Stimulated activated CD8-positive, alpha-beta memory T cell treated with anti-CD3 and anti-CD28 coated beads, Interleukin-12 subunit alpha, Interleukin-12 subunit beta, amount 100 ng/mL, for 4 hours (primary cell): Measurements from ENCODE around the gene WASF3.
"Not testable (repeated sequence)": the region's sequence is repeated elsewhere in the genome, so short reads cannot be mapped to it uniquely, and the experiment has no call there.

ENCODE experiments used
- DNase-seq: peaks from one replicate; pipeline ENCODE4 v3.0.0-alpha.2; 2020; ENCODE audit warnings: low read depth

WASF3 gene

GRCh38 chr13:26629260-26629825, 71.9 kb downstream of the WASF3 start:
- no peak for DNase-seq

DNA sequence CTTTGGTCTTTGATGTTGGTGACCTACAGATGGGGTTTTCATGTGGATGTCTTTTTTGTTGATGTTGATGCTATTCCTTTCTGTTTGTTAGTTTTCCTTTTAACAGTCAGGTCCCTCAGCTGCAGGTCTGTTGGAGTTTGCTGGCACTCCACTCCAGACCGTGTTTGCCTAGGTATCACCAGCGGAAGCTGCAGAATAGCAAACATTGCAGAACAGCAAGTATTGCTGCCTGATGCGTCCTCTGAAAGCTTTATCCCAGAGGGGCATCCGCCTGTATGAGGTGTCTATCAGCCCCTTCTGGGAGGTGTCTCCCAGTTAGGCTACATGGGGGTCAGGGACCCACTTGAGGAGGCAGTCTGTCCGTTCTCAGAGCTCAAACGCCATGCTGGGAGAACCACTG, 78.2 kb downstream of the WASF3 start:
- not testable (repeated sequence) for DNase-seq

DNA sequence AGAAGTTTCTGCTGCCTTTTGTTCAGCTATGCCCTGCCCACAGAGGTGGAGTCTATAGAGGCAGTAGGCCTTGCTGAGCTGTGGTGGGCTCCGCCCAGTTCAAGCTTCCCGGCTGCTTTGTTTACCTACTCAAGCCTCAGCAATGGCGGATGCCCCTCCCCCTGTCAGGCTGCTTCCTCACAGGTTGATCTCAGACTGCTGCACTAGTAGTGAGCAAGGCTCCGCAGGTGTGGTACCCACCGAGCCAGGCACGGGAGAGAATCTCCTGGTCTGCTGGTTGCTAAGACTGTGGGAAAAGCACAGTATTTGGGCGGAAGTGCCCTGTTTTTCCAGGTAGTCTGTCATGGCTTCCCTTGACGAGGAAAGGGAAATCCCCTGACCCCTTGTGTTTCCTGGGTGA, 78.6 kb downstream of the WASF3 start:
- DNase-seq = not testable (repeated sequence)

DNA sequence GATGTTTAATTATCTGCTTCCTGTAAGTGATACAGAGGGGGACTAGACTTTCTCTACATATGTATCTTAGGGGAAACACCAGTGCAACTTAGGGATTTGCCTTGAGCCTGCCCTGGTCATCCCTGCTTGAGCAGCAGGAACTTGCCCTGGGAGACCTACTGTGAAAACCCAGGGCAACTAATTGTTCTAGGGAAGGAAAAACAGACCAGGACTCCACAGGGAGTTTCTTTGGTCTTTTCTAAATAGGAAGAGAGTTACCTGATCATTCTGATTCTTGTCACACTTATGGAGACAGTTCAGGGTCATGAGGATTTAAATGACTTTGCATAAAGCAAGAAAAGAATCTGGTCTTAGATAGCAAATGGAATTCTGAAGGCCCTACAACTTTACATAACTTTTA, 89.1 kb downstream of the WASF3 start:
- no peak for DNase-seq

DNA sequence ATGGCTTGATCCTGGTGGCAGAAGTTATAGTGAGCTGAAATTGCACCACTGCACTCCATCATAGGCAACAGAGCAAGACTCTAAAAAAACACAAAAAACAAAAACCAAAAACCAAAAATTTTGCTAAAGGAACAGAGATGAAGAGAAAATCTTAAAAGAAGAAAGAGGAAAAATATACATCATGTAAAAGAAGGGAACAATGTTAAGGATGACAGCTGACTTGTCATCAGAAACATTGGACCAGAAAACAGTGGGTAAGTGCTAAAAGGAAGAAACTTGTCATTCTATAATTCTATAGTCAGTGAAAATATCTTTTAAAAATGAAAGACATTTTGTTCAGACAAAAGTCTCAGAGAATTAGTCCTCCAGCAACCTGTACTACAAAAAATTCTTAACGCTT, 93.8 kb downstream of the WASF3 start:
- DNase-seq = no peak

GRCh38 chr13:26653310-26653709, 95.8 kb downstream of the WASF3 start:
- DNase-seq = no peak

DNA sequence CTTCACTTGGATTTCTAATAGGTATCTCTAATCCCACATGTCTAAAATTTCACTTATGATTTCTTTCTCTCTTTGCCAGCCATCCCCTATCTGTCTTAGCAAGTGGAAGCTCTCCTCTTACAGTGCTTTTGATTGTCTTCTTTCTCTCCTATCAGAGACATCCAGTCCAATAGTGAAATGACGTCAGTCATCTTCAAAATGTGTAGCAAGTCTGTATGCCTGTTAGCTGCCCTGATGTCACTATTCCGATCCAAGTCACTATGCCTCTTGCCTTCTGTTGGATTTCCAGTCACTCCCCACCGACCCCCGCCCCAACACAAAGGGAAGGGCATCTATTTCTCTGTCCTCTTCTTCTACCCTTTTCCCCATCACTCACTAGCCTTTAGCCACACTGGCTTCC, 96.4 kb downstream of the WASF3 start:
- no peak for DNase-seq

DNA sequence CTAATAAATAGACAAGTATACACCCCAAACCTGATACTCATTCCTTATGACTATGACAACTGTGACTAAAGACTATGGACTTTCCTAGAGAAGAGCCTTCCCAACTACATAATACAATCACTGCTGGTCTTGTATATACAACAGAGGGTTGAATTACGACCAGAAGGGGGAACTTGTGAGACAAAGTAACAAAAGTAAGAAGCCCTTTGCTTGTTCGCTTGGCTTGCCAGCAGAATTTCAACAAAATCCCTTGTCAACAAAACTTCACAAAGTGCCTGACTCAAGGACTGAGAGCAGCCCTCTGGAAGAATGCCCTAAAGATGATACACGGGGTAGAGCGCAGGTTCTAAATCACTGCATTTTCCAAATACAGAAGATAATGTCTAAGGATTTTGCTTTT, 99.4 kb downstream of the WASF3 start:
- DNase-seq = no peak

DNA sequence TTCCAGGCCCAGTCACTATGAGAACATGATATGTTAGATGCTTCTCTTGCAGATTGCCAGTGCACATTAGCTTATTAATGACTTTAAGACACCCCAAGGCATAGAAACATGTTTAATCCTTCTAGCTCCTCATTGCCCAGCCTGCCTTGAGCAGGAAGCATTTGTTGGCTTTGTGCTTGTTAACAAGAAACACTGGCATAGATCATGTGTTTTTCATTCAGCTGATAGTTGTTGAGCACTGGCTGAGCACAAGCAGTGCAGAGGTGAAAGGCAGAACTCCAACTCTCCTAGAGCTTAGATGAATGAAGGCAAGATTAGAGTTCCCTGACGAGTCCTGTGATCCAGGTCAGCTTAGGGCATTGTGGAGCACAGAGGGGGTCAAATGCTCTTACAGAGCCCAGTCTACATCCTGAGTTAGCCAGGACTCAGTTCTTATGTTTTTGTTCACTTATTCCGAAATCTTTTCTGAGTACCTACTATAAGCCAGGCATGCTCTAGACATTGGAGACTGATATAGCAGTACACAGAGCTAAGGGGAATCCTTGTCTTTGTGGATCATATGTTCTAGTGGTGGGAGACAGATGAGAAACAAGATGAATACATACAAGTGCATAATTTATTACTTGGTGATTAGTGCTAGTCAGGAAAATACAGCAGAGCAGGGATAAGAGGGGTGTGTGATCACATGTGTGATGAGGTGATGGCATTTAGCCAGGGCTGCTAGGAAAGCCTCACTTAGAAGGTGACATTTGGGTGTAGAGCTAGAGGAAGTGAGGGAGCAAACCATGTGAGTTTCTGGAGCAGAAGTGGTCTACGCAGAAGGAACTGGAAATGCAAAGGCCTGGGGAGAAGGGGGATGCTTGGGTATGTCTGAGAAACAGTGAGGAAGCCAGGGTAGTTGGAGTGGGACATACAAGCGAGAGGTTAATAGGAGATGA, 101.2 kb downstream of the WASF3 start:
- DNase-seq = no peak

DNA sequence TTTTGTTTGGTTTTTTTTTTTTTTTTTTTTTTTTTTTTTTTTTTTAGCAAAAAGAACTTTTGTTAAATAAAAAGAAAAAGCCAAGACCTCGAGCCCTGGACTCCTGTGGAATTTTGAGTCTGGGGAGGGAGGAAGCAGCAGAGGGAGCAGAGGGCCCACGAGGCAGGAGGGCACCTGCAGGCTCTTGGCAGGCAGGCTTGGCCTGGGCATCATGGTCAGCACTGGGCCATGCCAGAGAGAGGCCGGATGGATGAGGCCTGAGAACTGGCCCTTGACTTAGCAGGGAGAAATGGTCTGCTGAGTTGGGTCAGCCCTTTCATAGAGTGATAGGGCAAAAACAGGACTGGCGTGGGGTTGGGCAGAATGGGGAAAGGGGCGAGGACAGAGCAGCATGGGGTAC, 102.7 kb downstream of the WASF3 start:
- no peak for DNase-seq

- no peak for DNase-seq
Measured at GRCh38 chr13:26660766-26661165, 103.3 kb downstream of the WASF3 start.

- DNase-seq = no peak
Measured at GRCh38 chr13:26663791-26664190, 106.3 kb downstream of the WASF3 start.

- no peak for DNase-seq
Measured at GRCh38 chr13:26664286-26664685, 106.8 kb downstream of the WASF3 start.

GRCh38 chr13:26664876-26665275, 107.4 kb downstream of the WASF3 start:
- no peak for DNase-seq

DNA sequence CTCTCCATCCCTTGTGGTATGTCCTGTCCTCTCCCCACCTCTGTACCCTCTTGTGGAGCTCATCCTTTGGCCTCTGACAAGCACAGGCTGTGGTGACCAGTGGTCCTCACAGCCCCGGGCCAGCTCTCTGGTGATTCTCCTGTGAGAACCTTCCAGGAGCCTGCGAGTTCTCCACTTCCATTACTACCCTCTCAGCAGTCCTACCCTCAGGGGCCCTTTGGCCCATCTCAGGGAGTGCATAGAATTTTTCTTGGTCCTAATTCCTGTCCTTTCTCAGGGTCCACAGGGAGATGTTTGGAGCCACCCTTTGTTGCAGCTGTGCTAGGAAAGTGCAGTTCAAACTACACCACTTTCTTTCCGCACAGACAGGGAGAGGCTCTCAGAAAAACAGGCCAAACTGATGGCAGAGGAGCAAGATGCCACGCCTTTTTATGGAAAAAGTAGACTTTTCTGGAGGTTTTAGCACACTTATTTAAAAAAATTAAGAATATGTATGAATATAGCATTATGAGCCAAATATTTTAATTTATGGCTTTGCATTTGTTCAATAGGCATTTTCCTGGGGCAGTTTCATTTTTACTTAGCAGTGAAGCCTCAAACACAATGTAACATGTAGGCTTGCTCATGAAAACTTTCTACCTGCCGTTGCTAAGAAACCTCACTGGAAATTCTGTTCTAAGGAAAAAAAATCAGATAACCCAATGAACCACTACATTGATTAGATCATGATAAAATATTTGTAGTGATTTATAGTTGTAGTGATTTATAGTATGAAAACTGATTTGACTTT, 111.1 kb downstream of the WASF3 start:
- DNase-seq = no peak

DNA sequence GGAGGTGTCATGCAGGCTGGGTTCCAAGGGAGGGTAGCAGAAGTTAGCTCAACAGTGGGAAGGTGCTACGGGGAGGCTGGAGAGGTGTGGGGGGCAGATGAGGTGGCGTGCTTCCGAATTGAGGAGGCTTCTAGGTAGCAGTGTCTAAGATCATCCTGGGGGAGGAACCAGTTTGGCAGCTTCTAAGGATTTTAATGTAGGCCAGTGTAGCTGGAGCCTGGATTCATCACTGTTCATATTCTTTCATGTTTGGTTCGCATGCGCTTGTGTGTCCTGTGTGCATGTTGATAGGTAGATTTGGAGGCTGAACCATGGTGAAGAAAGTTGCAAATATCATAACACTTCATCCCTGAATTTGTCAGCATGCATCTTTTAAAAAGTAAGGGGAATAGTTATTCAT, 116.4 kb downstream of the WASF3 start:
- DNase-seq = no peak

- no peak for DNase-seq
Measured at GRCh38 chr13:26677156-26677555, 119.7 kb downstream of the WASF3 start.

DNA sequence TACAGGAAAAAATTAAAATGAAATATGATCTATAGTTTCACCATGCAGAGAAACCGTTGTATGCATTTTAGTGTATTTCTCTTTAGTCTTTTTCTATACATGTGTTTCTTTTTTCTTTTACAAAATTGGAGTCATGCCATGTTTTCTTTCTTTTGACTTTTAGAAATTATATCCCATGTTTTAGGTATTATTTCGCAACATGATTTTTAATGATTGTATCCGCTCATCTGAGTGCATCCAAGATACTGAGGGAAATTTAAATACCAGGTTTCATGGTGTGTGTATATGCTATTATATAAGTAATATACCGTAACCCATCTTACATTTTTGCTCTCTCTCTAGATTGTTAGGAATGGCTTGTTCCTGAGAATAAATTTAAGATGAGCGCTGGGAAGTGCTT, 120.8 kb downstream of the WASF3 start:
- no peak for DNase-seq

DNA sequence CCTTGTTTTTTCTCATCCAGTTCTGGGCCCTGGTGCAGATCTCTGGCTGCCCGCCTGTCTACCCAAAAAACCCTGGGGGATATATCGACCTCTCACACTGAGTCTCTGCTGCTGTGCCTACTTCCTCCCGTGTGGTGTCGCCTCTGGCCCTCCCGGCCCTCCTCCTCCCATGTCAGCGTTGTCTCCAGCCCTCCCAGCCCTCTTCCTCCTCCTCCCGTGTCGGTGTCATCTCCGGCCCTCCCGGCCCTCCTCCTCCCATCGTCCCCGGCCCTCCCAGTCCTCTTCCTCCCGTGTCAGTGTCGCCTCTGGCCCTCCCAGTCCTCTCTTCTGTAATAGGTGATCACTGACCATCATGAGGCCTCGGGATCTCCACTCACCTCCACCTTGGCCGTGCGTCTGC, 121.3 kb downstream of the WASF3 start:
- no peak for DNase-seq

DNA sequence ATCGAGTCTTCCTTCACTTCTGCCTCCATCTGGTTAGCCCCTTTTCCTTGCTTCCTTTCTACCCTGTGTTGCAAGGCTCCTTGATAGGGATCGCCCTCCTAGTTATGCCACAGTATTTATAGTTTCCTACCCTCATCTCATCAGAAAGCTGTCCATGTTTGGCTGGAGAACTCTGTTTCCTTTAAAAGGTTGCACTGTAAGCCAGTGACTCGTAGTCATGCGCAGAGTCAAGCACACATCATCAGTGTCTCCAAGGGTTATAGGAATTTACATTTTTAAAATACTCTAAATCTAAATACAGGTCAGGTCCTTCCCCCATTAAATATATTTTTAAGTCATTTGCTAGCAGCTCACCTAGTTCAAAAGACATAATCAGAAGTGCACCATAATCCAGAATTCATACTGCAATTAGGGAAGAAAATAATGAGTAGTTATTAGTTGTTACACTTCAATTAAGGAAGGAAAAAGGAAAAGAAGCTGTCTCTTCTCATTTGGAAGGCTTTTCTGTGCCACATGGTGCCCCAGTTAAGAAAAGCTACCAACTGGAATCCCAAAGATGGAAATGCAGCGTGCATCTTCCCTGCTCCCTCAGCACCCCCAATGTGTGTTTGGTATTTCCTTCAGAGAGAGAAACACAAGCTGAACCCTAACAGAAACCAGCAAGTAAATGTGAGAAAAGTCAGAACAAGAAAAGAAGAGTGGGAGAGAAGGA, 122.1 kb downstream of the WASF3 start:
- no peak for DNase-seq

DNA sequence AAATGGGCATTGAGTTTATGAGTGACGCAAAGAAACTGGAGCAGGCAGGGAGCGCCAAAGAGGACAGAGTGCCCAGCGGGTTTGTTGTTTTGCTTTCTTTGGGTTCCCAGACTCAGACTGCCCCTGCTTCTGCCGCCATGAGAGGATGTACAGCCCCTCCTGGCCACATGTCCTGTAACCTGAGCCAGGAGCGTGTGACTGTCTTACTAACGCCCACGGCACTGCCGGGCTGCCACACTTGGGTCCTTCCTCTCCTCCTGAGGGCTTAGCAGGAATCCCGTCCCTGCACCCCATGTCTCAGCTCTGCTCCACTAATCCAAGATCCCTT, 122.6 kb downstream of the WASF3 start:
- no peak for DNase-seq

DNA sequence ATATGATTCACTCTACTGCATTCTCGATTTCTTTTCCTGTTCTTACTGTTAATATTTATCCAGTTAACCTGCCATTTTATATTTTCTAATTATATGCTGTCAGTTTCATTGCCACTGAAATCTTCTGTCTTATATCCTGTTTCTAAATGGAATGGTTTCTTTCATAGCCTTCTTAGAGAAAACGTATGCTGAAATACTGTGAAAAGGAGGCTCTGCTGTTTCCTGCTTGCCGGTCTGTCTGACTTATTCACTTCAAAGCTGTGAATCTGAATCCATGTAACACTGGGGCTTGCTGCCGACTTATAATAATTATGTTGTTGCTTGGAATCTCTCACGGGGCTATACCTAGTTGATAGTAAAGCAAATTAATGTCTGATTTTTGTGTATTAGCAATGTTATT, 123.1 kb downstream of the WASF3 start:
- no peak for DNase-seq
